GM12878 (cell line): ENCODE measurements around the gene POU4F1.

Source experiments
- CHD1 ChIP-seq: IDR thresholded peaks from 2 replicates; pipeline ENCODE4 v1.6.1; 2012; ENCODE audit warnings: low read depth, low read length, improper control_type of control experiment
- POLR2A ChIP-seq: IDR thresholded peaks from 2 replicates; pipeline ENCODE4 v1.6.1; 2011; ENCODE audit warnings: low read depth, mild to moderate bottlenecking, low read length
- SRF ChIP-seq, 2 experiments: IDR thresholded peaks; 2 replicates each; pipeline ENCODE4 v1.6.1; 2011; ENCODE audit warnings: low read depth in 2 of 2, low read length in 2 of 2, mild to moderate bottlenecking in 1 of 2, moderate library complexity in 1 of 2
- ZBTB33 ChIP-seq: fragments of 450-650 bp; IDR thresholded peaks from 2 replicates; pipeline ENCODE4 v1.6.1; 2017; ENCODE audit warnings: mild to moderate bottlenecking

GRCh38 chr13:78636495-78636894 is 33.1 kb upstream of the POU4F1 start:
- TF ChIP-seq POLR2A (no peak), ZBTB33 (no peak), CHD1 (no peak), SRF (IDR thresholded peaks at IDR 0.05; ENCODE audit: low read depth in 2 of 2, low read length in 2 of 2) (no peak)
